Measurements from ENCODE around the gene WDR17. TPM values are rescaled to one million over a fixed set of nuclear protein-coding genes. Genes with fewer than 3 reads are reported as not detected.

WDR17 gene
- polyA plus RNA-seq (2011; rRNA removed) (1.1 and 1.2 TPM in 2 replicates), polyA minus RNA-seq (2011; rRNA and poly(A)+ RNA removed) (0.74 and 1.7 TPM in 2 replicates)

- Histone ChIP-seq H3K27me3 (ENCODE audit: control insufficient read depth, insufficient read depth, low read length) (no peaks in the 10 kb centered on the region), H3K27ac (ENCODE audit: low read depth, low read length) (no peak within 1 kb of the TSS), H3K9me3 (ENCODE audit: control insufficient read depth, insufficient read depth, low read length) (no peaks in the 10 kb centered on the region), H3K4me3 (ENCODE audit: low read depth, low read length) (peak within 1 kb of the TSS; percentile 75)
- ChIA-PET CTCF (interaction anchor here (1.1 kb wide), 1 partner anchor 275 kb away, joined by 3 read pairs; no protein-coding TSS in a partner anchor), POLR2A (no interaction called here)
- DNase-seq (ENCODE audit: low read depth, low spot score) = peak; percentile 32
- TF ChIP-seq CTCF (IDR thresholded peaks at IDR 0.05; ENCODE audit: low read depth, low read length) = no peak
Measured at GRCh38 chr4:176065435-176066291, at the start of gene WDR17. Gene WDR17, plus strand, starts transcription at chr4:176065841. Its CDS starts 45,740 bp downstream, at chr4:176111581.

GRCh38 chr4:176016601-176017000, 49.0 kb upstream of the WDR17 start:
- H3K27ac ChIP-seq (ENCODE audit: low read depth, low read length) = no peak overlapping the region
- H3K9me3 ChIP-seq (ENCODE audit: control insufficient read depth, insufficient read depth, low read length) = no peaks in the 10 kb centered on the region
- no peak for TF ChIP-seq CTCF (IDR thresholded peaks at IDR 0.05; ENCODE audit: low read depth, low read length)
- DNase-seq (ENCODE audit: low read depth, low spot score) = no peak
- ChIA-PET CTCF (interaction anchor here (0.7 kb wide), 1 partner anchor 16 kb away, joined by 3 read pairs; no protein-coding TSS in a partner anchor), POLR2A (no interaction called here)
- no peak overlapping the region for H3K4me3 ChIP-seq (ENCODE audit: low read depth, low read length)
- no peaks in the 10 kb centered on the region for H3K27me3 ChIP-seq (ENCODE audit: control insufficient read depth, insufficient read depth, low read length)

- POLR2A ChIA-PET = no interaction called here
- CTCF ChIA-PET = no interaction called here
- TF ChIP-seq CTCF (IDR thresholded peaks at IDR 0.05; ENCODE audit: low read depth, low read length) = no peak
- no peak overlapping the region for H3K4me3 ChIP-seq (ENCODE audit: low read depth, low read length)
- H3K27ac ChIP-seq (ENCODE audit: low read depth, low read length) = no peak overlapping the region
- DNase-seq (ENCODE audit: low read depth, low spot score) = no peak
- no peaks in the 10 kb centered on the region for H3K27me3 ChIP-seq (ENCODE audit: control insufficient read depth, insufficient read depth, low read length)
- H3K9me3 ChIP-seq (ENCODE audit: control insufficient read depth, insufficient read depth, low read length) = no peaks in the 10 kb centered on the region
Measured at GRCh38 chr4:176020481-176021085, 45.1 kb upstream of the WDR17 start.

GRCh38 chr4:176030391-176030790, 35.2 kb upstream of the WDR17 start:
- TF ChIP-seq CTCF (IDR thresholded peaks at IDR 0.05; ENCODE audit: low read depth, low read length) = no peak
- no peak overlapping the region for H3K27ac ChIP-seq (ENCODE audit: low read depth, low read length)
- POLR2A ChIA-PET = no interaction called here

GRCh38 chr4:176031922-176032321, 33.7 kb upstream of the WDR17 start:
- Histone ChIP-seq H3K9me3 (ENCODE audit: control insufficient read depth, insufficient read depth, low read length) (no peaks in the 10 kb centered on the region), H3K4me3 (ENCODE audit: low read depth, low read length) (no peak overlapping the region), H3K27ac (ENCODE audit: low read depth, low read length) (no peak overlapping the region), H3K27me3 (ENCODE audit: control insufficient read depth, insufficient read depth, low read length) (no peaks in the 10 kb centered on the region)
- ChIA-PET CTCF (interaction anchor here (1.3 to 6.5 kb wide), 2 partner anchors 309 kb away, joined by 6 to 111 read pairs; no protein-coding TSS in a partner anchor), POLR2A (no interaction called here)
- DNase-seq (ENCODE audit: low read depth, low spot score) = no peak
- no peak for TF ChIP-seq CTCF (IDR thresholded peaks at IDR 0.05; ENCODE audit: low read depth, low read length)

More at GRCh38 chr4:176030391-176030790, 35.2 kb upstream of the WDR17 start:
- Histone ChIP-seq H3K4me3 (ENCODE audit: low read depth, low read length) (no peak overlapping the region), H3K9me3 (ENCODE audit: control insufficient read depth, insufficient read depth, low read length) (no peaks in the 10 kb centered on the region), H3K27me3 (ENCODE audit: control insufficient read depth, insufficient read depth, low read length) (no peaks in the 10 kb centered on the region)
- DNase-seq (ENCODE audit: low read depth, low spot score) = no peak
- CTCF ChIA-PET = no interaction called here

Data from AG04450 (cell line).